Activated CD8-positive, alpha-beta memory T cell treated with anti-CD3 and anti-CD28 coated beads for 1 hour (primary cell): ENCODE data around the gene GATC.

Experiments
- DNase-seq, 2 donors: peaks; one replicate each; pipeline ENCODE4 v3.0.0-alpha.2; 2020; ENCODE audit warnings: low read depth in 1 of 2; ENCODE audit errors: extremely low read depth in 1 of 2

GATC gene

DNA sequence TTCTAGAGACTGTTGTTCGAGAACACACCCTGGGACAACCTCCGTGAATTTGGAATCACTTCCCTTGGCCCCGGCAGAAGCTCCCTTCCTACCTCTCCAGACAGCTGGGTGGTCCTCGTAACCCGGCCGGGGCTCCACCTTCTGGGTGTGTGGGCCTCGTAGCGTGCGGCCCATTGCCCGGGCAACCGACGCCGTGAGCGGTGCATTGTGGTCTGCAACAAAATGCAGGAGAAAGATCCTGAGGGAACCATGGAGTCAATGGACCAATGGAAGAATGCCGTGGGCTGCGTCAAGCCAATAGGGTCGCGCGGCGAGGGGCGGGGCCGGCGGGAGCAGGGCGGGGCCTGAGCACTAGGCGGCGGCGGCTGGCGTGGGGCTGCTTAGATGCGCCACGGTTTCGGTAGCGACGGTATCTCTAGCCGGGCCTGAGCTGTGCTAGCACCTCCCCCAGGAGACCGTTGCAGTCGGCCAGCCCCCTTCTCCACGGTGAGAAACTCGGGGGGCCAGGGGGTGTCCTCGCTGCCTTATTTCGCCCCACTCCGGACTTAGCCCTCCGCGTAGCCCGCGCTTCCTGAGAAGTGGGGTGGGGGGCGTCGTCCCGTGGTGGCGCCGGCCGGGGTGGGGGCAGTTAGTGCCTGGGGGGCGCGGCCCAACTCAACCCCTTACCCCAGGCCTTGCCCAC lies 49.6 kb downstream of the GATC start, which contains the start of gene DYNLL1:
Gene DYNLL1 (plus strand): TSS at position 383 of the 682 bp plus-strand sequence. CDS start 309 bp downstream, outside the sequence.
- peak; percentile 91 to 95 for DNase-seq

GRCh38 chr12:120496413-120497340 lies 50.4 kb downstream of the GATC start:
- peak; percentile 16 to 33 for DNase-seq

DNA sequence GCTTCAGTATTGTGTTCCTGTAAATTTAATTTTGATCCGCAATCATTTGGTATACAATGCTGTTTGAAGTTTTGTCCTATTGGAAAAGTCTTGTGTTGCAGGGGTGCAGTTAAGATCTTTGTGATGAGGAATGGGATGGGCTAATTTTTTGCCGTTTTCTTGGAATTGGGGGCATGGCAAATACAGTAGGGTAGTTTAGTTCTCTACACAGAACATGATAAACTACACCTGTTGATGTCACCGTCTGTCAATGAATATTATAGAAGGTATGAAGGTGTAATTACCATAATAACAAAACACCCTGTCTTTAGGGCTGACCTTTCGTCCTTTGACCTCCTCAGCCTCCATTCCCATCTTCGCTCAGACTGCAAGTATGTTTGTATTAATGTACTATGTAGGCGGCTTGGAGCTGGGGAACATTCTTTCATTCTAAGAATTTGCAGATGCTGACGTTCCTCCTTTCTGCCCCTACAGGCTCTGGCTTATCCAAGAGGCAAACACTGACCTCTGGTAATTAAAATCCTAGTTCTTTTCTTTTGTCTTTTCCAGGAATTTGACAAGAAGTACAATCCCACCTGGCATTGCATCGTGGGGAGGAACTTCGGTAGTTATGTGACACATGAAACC lies 51.4 kb downstream of the GATC start:
- no peak for DNase-seq

DNA sequence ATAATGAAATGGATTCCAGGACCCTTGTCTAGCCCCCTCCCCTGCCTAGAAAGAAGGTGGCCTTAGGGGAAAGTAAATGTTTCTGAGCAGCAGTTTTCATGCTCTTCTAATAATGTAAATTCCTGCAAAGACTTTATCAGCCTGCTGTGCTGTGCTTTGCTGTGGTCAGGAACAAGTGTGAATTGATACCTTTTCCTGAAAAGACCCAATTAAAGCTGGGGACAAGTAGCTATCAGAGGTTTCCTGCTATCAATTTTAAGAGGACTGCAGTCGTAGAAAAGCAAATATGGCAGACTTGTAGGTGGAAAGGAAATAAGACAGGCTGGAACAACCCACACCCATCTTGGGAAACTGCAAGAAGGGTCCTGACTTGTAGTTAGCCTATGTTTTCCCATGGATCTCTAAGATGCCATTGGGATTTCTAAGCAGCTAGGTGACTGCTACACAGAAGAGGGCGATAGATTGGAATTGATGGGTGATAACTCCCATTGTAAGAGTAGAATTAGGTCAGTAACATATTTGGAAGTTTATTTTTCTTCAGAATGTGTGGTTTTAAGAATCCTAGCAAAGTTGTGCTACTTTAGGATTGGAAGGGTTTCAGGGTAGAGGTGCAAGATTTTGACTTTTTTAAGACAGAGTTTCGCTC lies 52.7 kb downstream of the GATC start:
- DNase-seq: no peak

DNA sequence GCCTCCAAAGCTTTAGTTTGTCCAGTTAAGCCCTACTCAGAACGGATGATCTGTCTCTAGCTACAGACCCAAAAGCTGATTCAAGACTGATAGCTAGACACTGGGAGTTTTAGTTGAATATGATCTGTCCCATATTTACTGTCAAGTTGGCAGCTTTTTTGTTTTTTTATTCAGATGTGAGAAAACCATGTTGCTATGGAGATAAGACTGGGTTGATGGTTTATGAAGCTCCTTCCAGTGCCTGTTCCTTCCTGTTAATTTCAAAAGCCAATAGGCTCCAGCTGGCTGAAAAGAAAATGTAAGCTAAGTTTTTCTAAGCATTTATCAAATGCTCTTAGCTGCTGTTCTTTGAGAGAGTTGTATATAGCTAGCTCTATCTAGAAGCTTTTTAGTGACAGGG lies 54.3 kb downstream of the GATC start:
- no peak for DNase-seq

DNA sequence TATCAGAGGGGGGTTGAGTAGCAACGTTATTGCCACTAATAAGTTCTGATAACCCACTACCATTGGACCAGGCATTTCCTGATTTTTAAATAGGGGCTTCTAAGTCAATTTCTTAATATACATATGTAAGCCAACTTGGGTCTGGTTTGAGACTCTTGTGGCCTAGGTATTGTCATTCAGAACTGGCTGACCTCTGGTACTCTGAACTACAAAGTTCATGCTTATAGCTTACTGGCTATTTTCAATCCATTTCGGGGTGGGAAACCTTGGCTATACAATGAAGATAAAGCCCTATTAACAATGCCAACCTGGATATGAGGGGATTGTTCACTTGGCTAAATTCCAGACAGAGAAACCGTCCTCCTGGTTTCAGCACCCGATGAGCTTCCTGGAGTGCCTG lies 58.3 kb downstream of the GATC start:
- DNase-seq: no peak

DNA sequence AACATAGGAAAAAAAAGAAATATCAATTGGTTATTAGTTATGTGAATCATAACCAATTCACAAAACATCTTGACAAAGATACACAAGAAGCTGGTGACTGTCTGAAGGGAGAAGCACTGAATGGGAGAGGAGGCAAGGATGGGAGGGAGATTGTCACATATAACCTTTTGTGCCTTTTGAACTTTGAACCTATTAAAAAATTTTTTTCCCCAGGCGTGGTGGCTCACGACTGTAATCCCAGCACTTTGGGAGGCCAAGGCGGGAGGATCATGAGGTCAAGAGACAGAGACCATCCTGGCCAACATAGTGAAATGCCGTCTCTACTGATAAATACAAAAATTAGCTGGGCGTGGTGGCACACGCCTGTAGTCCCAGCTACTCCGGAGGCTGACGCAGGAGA lies 62.3 kb downstream of the GATC start:
- DNase-seq: no peak
